GM12878 (cell line): Measurements from ENCODE around the gene C1orf198. TPM values are rescaled to one million over a fixed set of nuclear protein-coding genes. Genes with fewer than 3 reads are reported as not detected.

ENCODE experiments used
- ATAC-seq: fragments of 200-7000 bp; cut with Tn5 transposase; 3 replicates; pipeline ENCODE4 v1.9.1; 2020; ENCODE audit warnings: mild to moderate bottlenecking, moderate library complexity
- BruUV-seq: library from RNA; stranded (reverse); fragments of 400-500 nt; replicated peaks from 2 replicates; lab custom pipeline; 2021; lab: Mats Ljungman, UMichigan
- CTCF ChIA-PET: fragments of 300-600 bp; sonication (Branson Sonifier 250); formaldehyde crosslinking; extraction: SDS; loops from one replicate; lab custom pipeline; 2021; ENCODE audit warnings: inconsistent platforms; lab: Yijun Ruan, JAX
- POLR2A ChIA-PET: fragments of 350-600 bp; formaldehyde crosslinking; extraction: SDS; loops from one replicate; lab custom pipeline; 2021; ENCODE audit warnings: inconsistent platforms; lab: Charles Lee
- RAD21 ChIA-PET: fragments of 300-600 bp; sonication (Branson Sonifier 250); formaldehyde crosslinking; loops from one replicate; lab custom pipeline; 2023; ENCODE audit warnings: antibody characterized with exemption; ENCODE audit not compliant: unreplicated experiment; lab: Charles Lee
- SMC1A ChIA-PET: fragments of 300-600 bp; sonication (Branson Sonifier 250); formaldehyde crosslinking; loops from one replicate; lab custom pipeline; 2023; ENCODE audit not compliant: unreplicated experiment, uncharacterized antibody; lab: Charles Lee
- DNase-seq: peaks from one replicate; pipeline ENCODE4 v3.0.0-alpha.2; 2011; ENCODE audit warnings: low read depth, low spot score
- FAIRE-seq: peaks from 3 replicates; lab custom pipeline; 2011; peaks lifted over from hg19 to GRCh38; lab: Jason Lieb, UNC
- H2AFZ ChIP-seq: 2 replicates; pipeline ENCODE4 v1.6.0; 2011; ENCODE audit warnings: low read depth, low read length, control low read depth; ENCODE audit not compliant: control insufficient read depth
- H3K27ac ChIP-seq: 2 replicates; pipeline ENCODE4 v1.5.1; 2011; ENCODE audit warnings: control low read depth; ENCODE audit not compliant: control insufficient read depth, insufficient read depth
- H3K27me3 ChIP-seq, 2 experiments: replicated peaks in 1 of 2; 2 replicates each; pipeline versions ENCODE4 v1.6.0 to v1.6.1; 2011; ENCODE audit warnings: low read length in 1 of 2; ENCODE audit not compliant: control insufficient read depth in 2 of 2, insufficient read depth in 2 of 2
- H3K36me3 ChIP-seq, 2 experiments: 2 replicates each; pipeline ENCODE4 v1.5.1; 2011; ENCODE audit warnings: low read length in 1 of 2; ENCODE audit not compliant: control insufficient read depth in 2 of 2, insufficient read depth in 2 of 2
- H3K4me1 ChIP-seq: 2 replicates; pipeline ENCODE4 v1.6.1; 2011; ENCODE audit warnings: mild to moderate bottlenecking, low read length, moderate library complexity, mixed read lengths; ENCODE audit not compliant: control insufficient read depth, insufficient read depth
- H3K4me2 ChIP-seq: 2 replicates; pipeline ENCODE4 v1.6.0; 2011; ENCODE audit warnings: control low read depth; ENCODE audit not compliant: control insufficient read depth, insufficient read depth
- H3K4me3 ChIP-seq: fragments of 200-600 bp; sonication (generic); 2 replicates; pipeline ENCODE4 v1.5.1; 2016
- H3K79me2 ChIP-seq: 2 replicates; pipeline ENCODE4 v1.6.0; 2011; ENCODE audit warnings: low read length; ENCODE audit not compliant: control insufficient read depth, insufficient read depth
- H3K9ac ChIP-seq: 2 replicates; pipeline ENCODE4 v1.8.0; 2011; ENCODE audit warnings: low read length, control low read depth, mixed read lengths; ENCODE audit not compliant: control insufficient read depth, insufficient read depth
- H3K9me3 ChIP-seq: replicated peaks from 3 replicates; pipeline ENCODE4 v1.5.1; 2011; ENCODE audit warnings: mild to moderate bottlenecking, low read length; ENCODE audit not compliant: control insufficient read depth, insufficient read depth
- H4K20me1 ChIP-seq: 2 replicates; pipeline ENCODE4 v1.6.0; 2011; ENCODE audit not compliant: control insufficient read depth, insufficient read depth
- BCL3 ChIP-seq: IDR thresholded peaks from 2 replicates; pipeline ENCODE4 v1.6.1; 2011; ENCODE audit warnings: borderline replicate concordance, low read depth, mild to moderate bottlenecking, moderate library complexity, low read length; ENCODE audit not compliant: insufficient read depth, poor library complexity, severe bottlenecking
- CEBPB ChIP-seq, 2 experiments: fragments of 150-350 bp in 1 of 2; IDR thresholded peaks; 2 replicates each; pipeline ENCODE4 v1.6.1; 2012 to 2014; ENCODE audit warnings: low read depth in 2 of 2, low read length in 2 of 2, borderline replicate concordance in 1 of 2, inconsistent platforms in 1 of 2
- CHD1 ChIP-seq: IDR thresholded peaks from 2 replicates; pipeline ENCODE4 v1.6.1; 2012; ENCODE audit warnings: low read depth, low read length, improper control_type of control experiment
- HCFC1 ChIP-seq: fragments of 150-350 bp; IDR thresholded peaks from 2 replicates; pipeline ENCODE4 v1.6.1; 2014; ENCODE audit warnings: low read length
- KDM1A ChIP-seq: fragments of 200-600 bp; sonication (generic); IDR thresholded peaks from 2 replicates; pipeline ENCODE4 v1.6.1; 2016; ENCODE audit warnings: borderline replicate concordance
- MLLT1 ChIP-seq: fragments of 450-650 bp; IDR thresholded peaks from 2 replicates; pipeline ENCODE4 v1.6.1; 2016; ENCODE audit warnings: mild to moderate bottlenecking
- NKRF ChIP-seq: fragments of 450-650 bp; conservative IDR thresholded peaks from 2 replicates; pipeline ENCODE4 v1.6.1; 2017; ENCODE audit warnings: mild to moderate bottlenecking, moderate library complexity
- NR2C1 ChIP-seq: fragments of 450-650 bp; IDR thresholded peaks from 2 replicates; pipeline ENCODE4 v1.6.1; 2017; ENCODE audit warnings: antibody characterized with exemption, mild to moderate bottlenecking, moderate library complexity
- PKNOX1 ChIP-seq: fragments of 450-650 bp; IDR thresholded peaks from 2 replicates; pipeline ENCODE4 v1.6.1; 2016; ENCODE audit warnings: mild to moderate bottlenecking
- RBBP5 ChIP-seq: fragments of 200-600 bp; sonication (generic); conservative IDR thresholded peaks from 2 replicates; pipeline ENCODE4 v1.6.1; 2016
- RELB ChIP-seq: fragments of 450-650 bp; IDR thresholded peaks from 2 replicates; pipeline ENCODE4 v1.6.1; 2017; ENCODE audit warnings: low read depth, mild to moderate bottlenecking, moderate library complexity
- SMC3 ChIP-seq: IDR thresholded peaks from 2 replicates; pipeline ENCODE4 v1.6.1; 2011; ENCODE audit warnings: low read length, improper control_type of control experiment, borderline replicate concordance
- STAT1 ChIP-seq: fragments of 450-650 bp; conservative IDR thresholded peaks from 2 replicates; pipeline ENCODE4 v1.6.1; 2014; ENCODE audit warnings: antibody characterized with exemption, mild to moderate bottlenecking
- TCF3 ChIP-seq: IDR thresholded peaks from 2 replicates; pipeline ENCODE4 v1.6.1; 2012; ENCODE audit warnings: low read depth, mild to moderate bottlenecking, low read length, borderline replicate concordance; ENCODE audit not compliant: insufficient read depth
- ZNF217 ChIP-seq: fragments of 450-650 bp; IDR thresholded peaks from 2 replicates; pipeline ENCODE4 v1.6.1; 2017; ENCODE audit warnings: antibody characterized with exemption, mild to moderate bottlenecking
- ZZZ3 ChIP-seq: IDR thresholded peaks from 2 replicates; pipeline ENCODE4 v1.6.1; 2011; ENCODE audit warnings: low read depth; ENCODE audit not compliant: control insufficient read depth, insufficient read length
- WGBS: methylation state at CpG from one replicate; pipeline ENCODE4 v1.1.6; 2016; ENCODE audit warnings: low lambda C conversion rate; ENCODE audit not compliant: insufficient replicate concordance, insufficient coverage; ENCODE audit errors: missing lambda C conversion rate; 5-methylcytosine and 5-hydroxymethylcytosine counted together
- in situ Hi-C: fragments of 300-500 bp; cut with MboI; formaldehyde crosslinking; loops from 9 replicates; pipeline ENCODE4 v1.14.3; 2018; ENCODE audit warnings: mixed read lengths
- intact Hi-C: fragments of 100-400 bp; cut with micrococcal nuclease; formaldehyde crosslinking; loops from one replicate; pipeline ENCODE4 v1.14.2; 2022; ENCODE audit not compliant: unreplicated experiment
- polyA plus RNA-seq, 11 experiments: library from polyadenylated mRNA; depleted of rRNA in 4 of 11; unstranded in 6 of 11; stranded (reverse) in 5 of 11; fragments of >200 nt; fragmentation: Nextera tagmentation in 4 of 11; fragmentation: Illumina TruSeq in 1 of 11; extraction: Ambion mirVana in 4 of 11; extraction: Trizol in 1 of 11; gene quantifications; 1 replicate in 1 of 11; 2 replicates in 10 of 11; pipeline versions ENCODE4 v1.2.1 to v1.2.3, GENCODE V29; 2011 to 2016; ENCODE audit warnings: inconsistent platforms in 2 of 11, missing spikeins in 2 of 11, low read depth in 1 of 11
- total RNA-seq, 4 experiments: library from RNA; depleted of rRNA in 3 of 4; stranded (reverse); fragments of >200 nt in 3 of 4; fragmentation: Illumina TruSeq in 1 of 4; extraction: Trizol in 1 of 4; gene quantifications; 2 replicates each; pipeline versions ENCODE4 v1.2.1 to v1.2.3, GENCODE V29; 2013 to 2021

C1orf198 gene
- total and polyA plus RNA-seq, 10 of the 15 experiments (the other 5 are each of a cell fraction or from before 2014, with no cell fraction given) = 0.16 to 2.8 (median 1.1) TPM

GRCh38 chr1:230895452-230895851, 27.1 kb upstream of the C1orf198 start (continued):
- TF ChIP-seq CEBPB (IDR thresholded peaks at IDR 0.05; ENCODE audit: borderline replicate concordance in 1 of 2, low read depth in 2 of 2, low read length in 2 of 2) (no peak), NKRF (no peak), SMC3 (no peak), NR2C1 (no peak)

GRCh38 chr1:230894664-230895063, 26.3 kb upstream of the C1orf198 start:
- Histone ChIP-seq H4K20me1 (no peaks in the 10 kb centered on the region), H3K9ac (no peak overlapping the region), H3K79me2 (no peaks in the 10 kb centered on the region), H2AFZ (no peak overlapping the region), H3K27me3 (no peaks in the 10 kb centered on the region), H3K27ac (no peak overlapping the region), H3K4me2 (no peak overlapping the region), H3K36me3 (no peaks in the 10 kb centered on the region), H3K4me1 (no peaks in the 10 kb centered on the region), H3K4me3 (no peak overlapping the region), H3K9me3 (no peaks in the 10 kb centered on the region)
- 34% methylated on average over 5 of the region's 5 CpGs for WGBS
- in situ Hi-C loops (no loop called here), intact Hi-C loops (no loop called here)
- ChIA-PET POLR2A (no interaction called here), SMC1A (interaction anchor here (1.2 to 1.3 kb wide), 2 partner anchors 11 to 20 kb away, joined by 3 read pairs; no protein-coding TSS in a partner anchor), CTCF (interaction anchor here (1.5 kb wide), 1 partner anchor 12 kb away, joined by 3 read pairs; no protein-coding TSS in a partner anchor), RAD21 (interaction anchor here (0.5 kb wide), 1 partner anchor 216 kb away, joined by 4 read pairs; no protein-coding TSS in a partner anchor)
- no peak for DNase-seq
- ATAC-seq = no peak
- FAIRE-seq = no peak
- BruUV-seq = no TSS peak
- TF ChIP-seq TCF3 (no peak), CHD1 (no peak), KDM1A (no peak), MLLT1 (no peak), RELB (no peak), BCL3 (no peak), STAT1 (no peak), RBBP5 (no peak), ZZZ3 (no peak), ZNF217 (no peak), PKNOX1 (no peak), HCFC1 (no peak)
